GM23338 (cell line): ENCODE data around the gene CHST4. TPM values are rescaled to one million over a fixed set of nuclear protein-coding genes. Genes with fewer than 3 reads are reported as not detected.

Experiments used
- ATAC-seq: fragments of 200-7000 bp; cut with Tn5 transposase; 3 replicates; pipeline ENCODE4 v1.9.1; 2020
- DNase-seq: peaks from one replicate; pipeline ENCODE4 v3.0.0-alpha.2; 2015; ENCODE audit warnings: low spot score
- H2AFZ ChIP-seq: fragments of 200-600 bp; sonication (generic); 2 replicates; pipeline ENCODE4 v1.8.0; 2016; ENCODE audit warnings: antibody characterized with exemption, mild to moderate bottlenecking, moderate library complexity
- H3F3A ChIP-seq: fragments of 200-600 bp; sonication (generic); replicated peaks from 2 replicates; pipeline ENCODE4 v1.8.0; 2017; ENCODE audit warnings: antibody characterized with exemption, mixed run types, low read depth
- H3K27ac ChIP-seq: fragments of 200-600 bp; sonication (generic); 2 replicates; pipeline ENCODE4 v1.6.1; 2016; ENCODE audit warnings: low read depth
- H3K27me3 ChIP-seq: fragments of 200-600 bp; sonication (generic); 2 replicates; pipeline ENCODE4 v1.8.0; 2016; ENCODE audit warnings: mild to moderate bottlenecking, mixed run types, moderate library complexity; ENCODE audit not compliant: insufficient read depth
- H3K36me3 ChIP-seq: fragments of 200-600 bp; sonication (generic); 2 replicates; pipeline ENCODE4 v1.8.0; 2016; ENCODE audit warnings: mild to moderate bottlenecking; ENCODE audit not compliant: insufficient read depth
- H3K4me1 ChIP-seq: fragments of 200-600 bp; sonication (generic); 2 replicates; pipeline ENCODE4 v1.8.0; 2016; ENCODE audit warnings: mild to moderate bottlenecking, moderate library complexity; ENCODE audit not compliant: insufficient read depth
- H3K4me2 ChIP-seq: fragments of 200-600 bp; sonication (generic); 2 replicates; pipeline ENCODE4 v1.7.1; 2017; ENCODE audit warnings: mixed run types
- H3K4me3 ChIP-seq: fragments of 200-600 bp; sonication (generic); 2 replicates; pipeline ENCODE4 v1.6.1; 2016; ENCODE audit warnings: mixed run types
- H3K79me2 ChIP-seq: fragments of 200-600 bp; sonication (generic); replicated peaks from 2 replicates; pipeline ENCODE4 v1.8.0; 2017; ENCODE audit warnings: mild to moderate bottlenecking; ENCODE audit not compliant: insufficient read depth
- H3K9me2 ChIP-seq: fragments of 200-600 bp; sonication (generic); 2 replicates; pipeline ENCODE4 v1.8.0; 2017; ENCODE audit not compliant: insufficient read depth
- H4K20me1 ChIP-seq: fragments of 200-600 bp; sonication (generic); replicated peaks from 2 replicates; pipeline ENCODE4 v1.8.0; 2017; ENCODE audit warnings: mild to moderate bottlenecking; ENCODE audit not compliant: insufficient read depth
- H3K27ac Mint-ChIP-seq: 2 replicates; pipeline ENCODE4 v1.8.0; 2020; ENCODE audit warnings: inconsistent platforms, mild to moderate bottlenecking, moderate library complexity, mixed read lengths
- H3K27me3 Mint-ChIP-seq: 3 replicates; pipeline ENCODE4 v1.8.0; 2022; ENCODE audit warnings: low read depth, mild to moderate bottlenecking, moderate library complexity, mixed read lengths, inconsistent platforms; ENCODE audit not compliant: insufficient read depth, poor library complexity
- H3K36me3 Mint-ChIP-seq: 3 replicates; pipeline ENCODE4 v1.8.0; 2021; ENCODE audit warnings: low read depth, mild to moderate bottlenecking, inconsistent platforms, moderate library complexity, mixed read lengths
- H3K4me1 Mint-ChIP-seq: 3 replicates; pipeline ENCODE4 v1.8.0; 2020; ENCODE audit warnings: mild to moderate bottlenecking, inconsistent platforms, mixed read lengths
- H3K4me3 Mint-ChIP-seq: 3 replicates; pipeline ENCODE4 v1.8.0; 2021; ENCODE audit warnings: moderate library complexity, mild to moderate bottlenecking, inconsistent platforms, mixed read lengths
- H3K9me3 Mint-ChIP-seq: 3 replicates; pipeline ENCODE4 v1.8.0; 2020; ENCODE audit warnings: moderate library complexity, mild to moderate bottlenecking, inconsistent platforms, mixed read lengths
- ETS1 ChIP-seq: IDR thresholded peaks from 2 replicates; pipeline ENCODE4 v1.6.1; 2016; ENCODE audit warnings: antibody characterized with exemption
- JUNB ChIP-seq: IDR thresholded peaks from one replicate; pipeline ENCODE4 v1.6.1; 2016; ENCODE audit warnings: antibody characterized with exemption; ENCODE audit not compliant: unreplicated experiment
- NANOG ChIP-seq: IDR thresholded peaks from 2 replicates; pipeline ENCODE4 v1.6.1; 2016; ENCODE audit warnings: antibody characterized with exemption, borderline replicate concordance
- POLR2AphosphoS5 ChIP-seq: IDR thresholded peaks from 2 replicates; pipeline ENCODE4 v1.6.1; 2016; ENCODE audit warnings: antibody characterized with exemption, low read depth
- ZNF331 ChIP-seq: fragments of 250-450 bp; sonication (Bioruptor Pico); IDR thresholded peaks from 2 replicates; pipeline ENCODE4 v1.5.0; 2020; ENCODE audit warnings: low read depth, mild to moderate bottlenecking, moderate library complexity
- ZNF462 ChIP-seq: fragments of 250-450 bp; sonication (Bioruptor Pico); IDR thresholded peaks from 2 replicates; pipeline ENCODE4 v1.5.0; 2020; ENCODE audit warnings: mild to moderate bottlenecking, moderate library complexity
- polyA plus RNA-seq: library from polyadenylated mRNA; unstranded; fragments of >200 nt; fragmentation: Nextera tagmentation; extraction: Ambion mirVana; gene quantifications from 2 replicates; pipeline ENCODE4 v1.2.1, GENCODE V29; 2016
- total RNA-seq: library from RNA; depleted of rRNA; stranded (reverse); fragments of >200 nt; shearing (Covaris generic); gene quantifications from 2 replicates; pipeline ENCODE4 v1.2.3, GENCODE V29; 2014

Gene CHST4
- total and polyA plus RNA-seq, 2 experiments from 2014 or later: 5.5 to 17.8 TPM

DNA sequence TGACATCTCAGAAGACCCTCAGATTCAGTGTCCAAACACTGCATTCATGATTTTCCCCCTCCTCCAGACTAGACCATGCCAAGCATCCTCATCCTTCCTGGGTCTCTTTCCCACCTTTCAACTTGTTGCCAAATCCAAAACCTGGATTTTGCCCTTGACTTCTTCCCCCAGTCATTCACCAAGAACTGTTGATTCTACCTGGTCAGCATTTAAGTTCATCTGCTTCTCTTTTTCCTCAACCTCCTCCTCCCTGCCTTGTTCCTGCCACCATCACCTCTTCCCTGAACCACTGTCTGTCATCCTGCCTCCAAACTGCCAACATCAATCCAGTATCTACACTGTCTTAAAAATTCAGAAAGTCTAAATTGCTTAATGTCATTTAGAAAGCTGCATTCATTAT, 20.9 kb downstream of the CHST4 start:
- TF ChIP-seq JUNB: no peak
- TF ChIP-seq ZNF462: no peak
- no peak for TF ChIP-seq POLR2AphosphoS5
- TF ChIP-seq ZNF331 (CRISPR knock-in tag): no peak
- no peak for TF ChIP-seq ETS1
- TF ChIP-seq NANOG: no peak

More for the DNA sequence above, 20.9 kb downstream of the CHST4 start:
- DNase-seq (no peak), ATAC-seq (no peak)
- no peak overlapping the region for H3K4me2 ChIP-seq
- no peaks in the 10 kb centered on the region; the same call in 1 of the 2 replicates for H4K20me1 ChIP-seq
- Mint-ChIP-seq H3K27ac (no peak overlapping the region), H3K4me3 (no peak overlapping the region), H3K36me3 (no peaks in the 10 kb centered on the region), H3K27me3 (no peaks in the 10 kb centered on the region), H3K9me3 (no peaks in the 10 kb centered on the region), H3K4me1 (no peaks in the 10 kb centered on the region; the same call in 2 of the 3 replicates)
- H3K79me2 ChIP-seq: no peaks in the 10 kb centered on the region
- H3K27me3 ChIP-seq: no peaks in the 10 kb centered on the region
- H2AFZ ChIP-seq: no peak overlapping the region
- H3K36me3 ChIP-seq: no peaks in the 10 kb centered on the region
- no peak overlapping the region for H3K4me3 ChIP-seq
- H3K27ac ChIP-seq: no peak overlapping the region
- no peaks in the 10 kb centered on the region for H3K4me1 ChIP-seq
- no peaks in the 10 kb centered on the region for H3K9me2 ChIP-seq
- no peaks in the 10 kb centered on the region for H3F3A ChIP-seq
